HepG2 (cell line): ENCODE measurements around the gene JMJD7. TPM values are rescaled to one million over a fixed set of nuclear protein-coding genes. Genes with fewer than 3 reads are reported as not detected.

Source experiments
- ATAC-seq: fragments of 200-7000 bp; cut with Tn5 transposase; 3 replicates; pipeline ENCODE4 v1.9.1; 2020; ENCODE audit warnings: mild to moderate bottlenecking, moderate library complexity
- BruUV-seq: library from RNA; stranded (reverse); fragments of 400-500 nt; replicated peaks from 2 replicates; lab custom pipeline; 2021; lab: Mats Ljungman, UMichigan
- CTCF ChIA-PET: fragments of 300-600 bp; formaldehyde crosslinking; extraction: SDS; loops from one replicate; lab custom pipeline; 2021; ENCODE audit warnings: low total read pairs, inconsistent platforms, low intra/inter-chr PET ratio; lab: Yijun Ruan, JAX
- POLR2A ChIA-PET: fragments of 350-600 bp; sonication (Branson Sonifier 250); formaldehyde crosslinking; loops from one replicate; lab custom pipeline; 2020; ENCODE audit warnings: antibody characterized with exemption, inconsistent platforms; lab: Yijun Ruan, JAX
- DNase-seq: peaks from one replicate; pipeline ENCODE4 v3.0.0-alpha.2; 2015; ENCODE audit warnings: low spot score
- FAIRE-seq: peaks from 3 replicates; lab custom pipeline; 2011; peaks lifted over from hg19 to GRCh38; lab: Jason Lieb, UNC
- H2AFZ ChIP-seq: one replicate; pipeline ENCODE4 v1.6.1; 2011; ENCODE audit warnings: low read length, inconsistent platforms
- H3K27ac ChIP-seq: fragments of 300-600 bp; 3 replicates; pipeline ENCODE4 v1.8.0; 2011; ENCODE audit warnings: mixed run types, mild to moderate bottlenecking, mixed read lengths, low read length, inconsistent platforms; ENCODE audit not compliant: insufficient read depth; ENCODE audit errors: extremely low read length
- H3K27me3 ChIP-seq, 2 experiments: fragments of 200-600 bp in 1 of 2; 2 replicates in 1 of 2; 3 replicates in 1 of 2; pipeline versions ENCODE4 v1.6.0 to v1.8.0; 2011; ENCODE audit warnings: low read length in 2 of 2, mild to moderate bottlenecking in 2 of 2, moderate library complexity in 2 of 2, inconsistent platforms in 1 of 2; ENCODE audit not compliant: insufficient read depth in 2 of 2, control insufficient read depth in 1 of 2
- H3K36me3 ChIP-seq, 2 experiments: fragments of 200-600 bp in 1 of 2; replicated peaks in 1 of 2; 2 replicates in 1 of 2; 3 replicates in 1 of 2; pipeline versions ENCODE4 v1.5.1 to v1.8.0; 2011; ENCODE audit warnings: low read length in 2 of 2, inconsistent platforms in 1 of 2; ENCODE audit not compliant: insufficient read depth in 2 of 2, control insufficient read depth in 1 of 2
- H3K4me1 ChIP-seq: 2 replicates; pipeline ENCODE4 v1.5.1; 2012; ENCODE audit warnings: low read length, inconsistent platforms; ENCODE audit not compliant: insufficient read depth
- H3K4me2 ChIP-seq: 2 replicates; pipeline ENCODE4 v1.6.0; 2011; ENCODE audit warnings: low read depth, low read length, inconsistent platforms
- H3K4me3 ChIP-seq, 3 experiments: fragments of 200-600 bp in 1 of 3; sonication (generic), shearing (Covaris generic) in 1 of 3; replicated peaks in 1 of 3; 2 replicates each; pipeline ENCODE4 v1.5.1; 2011 to 2016; ENCODE audit warnings: low read length in 3 of 3, inconsistent platforms in 2 of 3, low read depth in 2 of 3, mild to moderate bottlenecking in 2 of 3, control low read depth in 1 of 3, mixed read lengths in 1 of 3; ENCODE audit not compliant: insufficient read depth in 1 of 3
- H3K79me2 ChIP-seq: one replicate; pipeline ENCODE4 v1.6.1; 2011; ENCODE audit warnings: low read length, inconsistent platforms; ENCODE audit not compliant: insufficient read depth
- H3K9ac ChIP-seq: 2 replicates; pipeline ENCODE4 v1.6.0; 2011; ENCODE audit warnings: mild to moderate bottlenecking, low read depth, low read length, inconsistent platforms; ENCODE audit not compliant: insufficient read depth
- H3K9me3 ChIP-seq: 2 replicates; pipeline ENCODE4 v1.5.1; 2012; ENCODE audit warnings: mild to moderate bottlenecking, low read length
- H4K20me1 ChIP-seq: 2 replicates; pipeline ENCODE4 v1.6.0; 2011; ENCODE audit warnings: inconsistent platforms, mild to moderate bottlenecking, low read length, moderate library complexity; ENCODE audit not compliant: insufficient read depth
- HCFC1 ChIP-seq: fragments of 150-350 bp; IDR thresholded peaks from 2 replicates; pipeline ENCODE4 v1.6.1; 2014; ENCODE audit warnings: low read depth, low read length
- RERE ChIP-seq: IDR thresholded peaks from 2 replicates; pipeline ENCODE4 v1.6.1; 2016; ENCODE audit warnings: low read depth, missing genetic modification reagents, missing compliant biosample characterization
- ZFYVE20 ChIP-seq: sonication (generic); formaldehyde crosslinking; IDR thresholded peaks from 2 replicates; pipeline ENCODE4 v1.8.0; 2023; ENCODE audit warnings: low read depth, mild to moderate bottlenecking, moderate library complexity, missing genetic modification reagents, borderline replicate concordance
- ZNF580 ChIP-seq: IDR thresholded peaks from 2 replicates; pipeline ENCODE4 v1.6.1; 2016; ENCODE audit warnings: low read depth, borderline replicate concordance
- WGBS: methylation state at CpG from one replicate; pipeline ENCODE4 v1.1.6; 2017; ENCODE audit warnings: low lambda C conversion rate; 5-methylcytosine and 5-hydroxymethylcytosine counted together
- in situ Hi-C: cut with HindIII; loops from 2 replicates; pipeline ENCODE4 v1.10.0; 2017; ENCODE audit warnings: low pct_unique_long_range_greater_than_20kb; ENCODE audit not compliant: extremely low pct_ligation_motif_present
- intact Hi-C: fragments of 100-400 bp; cut with micrococcal nuclease; formaldehyde crosslinking; loops from one replicate; pipeline ENCODE4 v1.10.0; 2022; ENCODE audit not compliant: unreplicated experiment
- polyA plus RNA-seq, 8 experiments: library from polyadenylated mRNA; depleted of rRNA in 3 of 8; stranded (reverse) in 7 of 8; unstranded in 1 of 8; fragments of >200 nt; fragmentation: Illumina TruSeq in 4 of 8; extraction: Trizol in 4 of 8; gene quantifications; 2 replicates each; pipeline versions ENCODE4 v1.2.1 to v1.2.3, GENCODE V29; 2011 to 2016; ENCODE audit warnings: low read depth in 4 of 8, missing spikeins in 1 of 8, mixed read lengths in 1 of 8; ENCODE audit not compliant: insufficient read depth in 1 of 8
- total RNA-seq, 5 experiments: library from RNA; depleted of rRNA; stranded (reverse); fragments of >200 nt; fragmentation: Illumina TruSeq; extraction: Trizol; gene quantifications; 2 replicates each; pipeline ENCODE4 v1.2.3, GENCODE V29; 2016; ENCODE audit warnings: low read depth in 1 of 5

The JMJD7 gene
- total and polyA plus RNA-seq, 2 of the 13 experiments (the other 11 are each of a cell fraction or from before 2014, with no cell fraction given) = 6.4 to 7.1 TPM

GRCh38 chr15:41836073-41836472 lies 8.2 kb downstream of the JMJD7 start:
- in situ Hi-C loops (no loop called here), intact Hi-C loops (no loop called here)
- no TSS peak for BruUV-seq
- POLR2A ChIA-PET = no interaction called here
- ATAC-seq = no peak
- DNase-seq = no peak
- Histone ChIP-seq H3K27me3 (no peaks in the 10 kb centered on the region), H3K4me3 (no peak overlapping the region), H3K36me3 (peaks cover 1 to 5% of the 10 kb centered on the region in 2 experiments; a peak in 1 of 5 replicates), H3K27ac (no peak overlapping the region), H3K4me2 (no peak overlapping the region), H3K79me2 (no peaks in the 10 kb centered on the region), H3K9me3 (no peaks in the 10 kb centered on the region), H2AFZ (no peak overlapping the region), H3K9ac (no peak overlapping the region), H4K20me1 (no peaks in the 10 kb centered on the region), H3K4me1 (no peaks in the 10 kb centered on the region)
- TF ChIP-seq ZFYVE20 (CRISPR knock-in tag) = no peak
- 94% methylated on average over 6 of the region's 6 CpGs for WGBS
- FAIRE-seq = no peak
- CTCF ChIA-PET = no interaction called here

- ChIA-PET POLR2A (no interaction called here), CTCF (no interaction called here)
- Histone ChIP-seq H3K36me3 (peaks cover 1 to 5% of the 10 kb centered on the region in 2 experiments; a peak in 3 of 5 replicates), H3K27me3 (no peaks in the 10 kb centered on the region), H3K9ac (no peak overlapping the region), H3K79me2 (no peaks in the 10 kb centered on the region), H3K9me3 (no peaks in the 10 kb centered on the region), H2AFZ (no peak overlapping the region), H3K4me3 (no peak overlapping the region), H4K20me1 (no peaks in the 10 kb centered on the region), H3K4me2 (no peak overlapping the region), H3K27ac (no peak overlapping the region), H3K4me1 (no peaks in the 10 kb centered on the region)
- intact Hi-C loops = no loop called here
- DNase-seq (no peak), FAIRE-seq (no peak), ATAC-seq (no peak)
- no TSS peak for BruUV-seq
- 100% methylated on average over 6 of the region's 23 CpGs for WGBS
- in situ Hi-C loops = no loop called here
- TF ChIP-seq RERE (no peak), ZNF580 (CRISPR knock-in tag) (no peak), HCFC1 (no peak)
These were observed 9.0 kb downstream of the JMJD7 start for GRCh38 chr15:41836713-41837454.
